8988T (cell line): ENCODE results near the gene REN.

ENCODE experiments used
- DNase-seq: peaks from one replicate; pipeline ENCODE4 v3.0.0; 2011

Gene REN

DNA sequence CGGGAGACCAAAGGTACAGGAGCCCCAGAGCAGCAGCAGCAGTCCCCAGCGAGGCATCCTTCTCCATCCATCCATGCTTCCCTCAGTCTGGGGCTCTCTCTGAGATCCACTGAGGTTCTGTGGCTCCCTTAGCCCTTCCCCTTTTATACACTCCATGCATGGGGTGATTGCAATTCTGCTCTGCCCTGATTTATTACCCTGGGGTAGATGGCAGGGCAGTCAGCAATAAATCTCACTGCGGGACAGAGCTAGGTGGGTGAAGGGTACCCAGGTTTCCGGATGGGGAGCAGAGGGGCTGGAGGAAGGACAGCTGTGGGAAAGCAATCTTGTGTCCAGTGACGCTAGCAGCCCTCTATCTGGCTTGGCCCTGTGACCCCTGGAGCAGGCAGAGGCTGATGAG is at the start of gene REN:
Gene REN, minus strand, starts transcription at position 119 of the 400 bp plus-strand sequence. Its CDS starts 44 bp downstream, at position 75.
- no peak for DNase-seq

DNA sequence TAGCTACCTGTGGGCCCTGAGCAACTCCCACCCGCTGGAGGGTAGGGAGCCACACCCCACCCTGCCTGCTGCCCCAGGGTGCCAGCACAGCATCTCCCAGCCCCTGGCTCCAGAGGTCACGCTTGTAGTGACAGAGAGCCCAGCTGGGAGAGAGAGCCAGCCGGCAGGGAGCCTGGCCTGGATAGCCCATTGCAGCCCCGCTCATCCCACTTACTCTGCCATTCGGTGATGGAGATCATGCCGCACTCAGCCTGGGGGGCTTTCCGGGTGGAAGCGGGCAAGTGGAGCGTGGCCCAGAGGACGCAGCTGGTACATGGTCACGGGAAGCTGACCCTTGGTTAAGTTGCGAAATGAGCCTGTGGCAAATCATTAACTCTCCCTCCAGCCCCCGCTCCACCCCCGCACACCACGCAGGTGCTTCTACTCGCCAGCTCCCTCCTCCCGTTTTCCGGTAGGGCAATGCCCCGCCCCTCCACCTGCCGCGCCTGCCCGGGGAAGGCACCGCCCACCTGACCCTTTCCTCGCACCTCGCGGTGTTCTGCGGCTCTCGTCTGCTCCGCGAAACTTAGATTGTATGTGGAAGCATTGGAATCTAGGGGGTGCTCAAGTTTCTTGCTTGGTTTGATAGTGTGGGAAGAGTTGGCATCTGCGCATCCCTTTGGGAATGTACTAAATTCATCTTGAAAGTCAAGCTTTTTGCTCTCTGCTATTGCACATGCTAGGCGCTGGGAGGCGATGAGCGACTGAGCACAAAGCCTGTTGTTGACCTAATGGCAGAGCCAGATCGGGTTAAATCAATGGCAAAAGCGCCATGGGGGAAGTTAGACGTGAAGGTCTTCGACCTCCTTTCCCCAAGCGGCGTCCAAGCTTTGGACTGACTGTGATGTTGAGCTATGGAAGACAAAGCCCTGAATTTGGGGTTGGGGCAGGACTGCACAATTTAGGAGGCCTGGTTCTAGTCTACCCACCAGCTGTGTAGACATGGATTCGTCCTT is 47.8 kb upstream of the REN start, which contains the start of gene GOLT1A:
Gene GOLT1A, minus strand, starts transcription at position 321 of the 995 bp plus-strand sequence. Its CDS starts 82 bp downstream, at position 239.
- DNase-seq = peak; percentile 55

DNA sequence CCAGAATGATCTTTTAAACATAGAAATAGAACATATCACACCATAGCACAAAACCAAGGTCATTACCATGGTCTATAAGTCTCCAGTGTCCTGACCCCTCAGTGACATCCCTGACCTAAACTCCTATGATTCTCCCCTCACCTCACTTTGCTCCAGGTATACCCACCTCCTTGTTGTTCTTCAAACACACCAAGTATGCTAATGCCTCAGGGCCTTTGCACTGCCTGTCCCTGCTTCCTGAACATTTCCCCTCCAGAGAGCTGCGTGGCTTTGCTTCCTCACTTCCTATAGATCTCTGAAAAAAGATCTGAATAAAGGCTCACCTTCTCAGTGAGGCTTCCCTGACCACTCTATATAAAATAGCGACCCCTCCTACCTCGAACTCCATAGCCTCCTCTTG is 46.6 kb upstream of the REN start:
- DNase-seq = no peak

DNA sequence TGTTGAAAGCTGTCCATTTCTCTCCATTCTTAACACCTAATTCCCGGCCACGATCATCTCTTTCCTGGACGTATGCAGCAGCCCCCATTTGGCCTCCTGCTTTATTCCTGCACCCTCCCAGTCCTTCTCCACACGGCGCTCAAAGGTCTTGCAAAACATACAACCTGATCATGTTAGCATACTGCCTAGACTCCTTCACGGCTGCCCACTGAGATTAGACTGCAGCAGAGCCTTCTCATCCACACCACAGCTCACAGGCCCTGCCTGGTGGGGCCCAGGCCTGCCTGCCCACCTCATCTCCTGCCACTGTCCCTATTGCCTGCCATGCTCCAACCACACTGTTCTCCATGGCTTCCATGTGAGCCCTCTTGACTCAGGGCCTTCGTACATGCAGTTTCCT is 44.9 kb upstream of the REN start:
- DNase-seq = no peak

DNA sequence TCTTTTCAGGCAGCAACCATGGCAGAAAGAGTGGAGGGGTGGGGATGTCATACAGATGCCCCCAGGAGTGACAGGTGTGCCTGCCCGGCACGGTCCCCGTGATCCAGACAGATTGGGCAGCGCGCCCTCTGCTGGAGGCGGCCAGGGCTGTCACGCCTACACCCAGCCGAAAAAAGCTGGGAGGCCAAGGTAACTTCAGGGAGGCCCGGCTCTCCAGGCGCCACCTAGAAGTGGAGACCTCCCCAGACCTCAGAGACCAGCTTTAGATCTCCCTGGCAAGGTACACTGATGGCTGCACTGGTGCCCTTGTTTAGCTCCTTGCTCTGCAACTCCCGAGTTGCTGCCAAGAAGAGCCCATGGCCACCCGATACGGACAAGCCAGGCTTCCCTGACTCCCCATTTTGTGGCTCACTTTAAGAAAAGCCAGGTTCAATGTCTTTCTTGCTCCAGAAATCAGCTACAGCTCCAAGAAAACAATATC is 41.0 kb upstream of the REN start:
- peak; percentile 70 for DNase-seq

DNA sequence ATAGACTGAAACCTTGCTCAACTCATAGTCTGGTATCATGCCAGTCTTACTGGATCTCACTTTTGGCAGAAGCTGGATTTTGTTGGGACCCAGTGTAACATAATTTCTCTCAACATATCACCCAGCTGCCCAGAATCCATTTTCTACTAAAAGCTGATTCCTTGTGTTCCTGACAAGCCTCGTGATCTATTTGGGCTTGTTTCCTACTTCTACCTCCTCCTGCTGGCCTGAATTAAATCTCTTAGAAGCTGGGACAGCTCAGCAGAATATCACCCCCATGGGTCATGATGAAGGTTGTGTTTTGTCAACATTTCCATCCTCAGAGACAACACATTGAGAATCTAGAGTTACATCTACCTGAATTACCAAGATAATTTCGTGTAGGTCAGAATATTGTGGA is 40.0 kb upstream of the REN start:
- no peak for DNase-seq

DNA sequence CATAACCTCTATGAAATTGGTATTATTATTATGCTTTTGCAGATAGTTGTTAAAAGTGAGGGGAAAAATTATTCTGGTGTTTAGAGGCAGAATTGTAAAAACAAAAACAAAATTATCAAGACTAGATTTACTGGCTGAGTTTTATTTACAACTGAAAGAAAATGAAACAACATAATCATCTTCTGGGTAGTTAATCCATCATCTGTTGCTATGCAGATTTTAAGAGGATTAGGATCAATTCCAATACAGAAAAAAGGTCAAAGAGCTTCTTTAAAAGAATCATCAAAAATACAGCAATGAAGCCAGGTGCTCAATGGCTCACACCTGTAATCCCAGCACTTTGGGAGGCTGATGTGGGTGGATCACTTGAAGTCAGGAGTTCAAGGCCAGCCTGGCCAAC is 39.3 kb upstream of the REN start:
- DNase-seq = no peak

DNA sequence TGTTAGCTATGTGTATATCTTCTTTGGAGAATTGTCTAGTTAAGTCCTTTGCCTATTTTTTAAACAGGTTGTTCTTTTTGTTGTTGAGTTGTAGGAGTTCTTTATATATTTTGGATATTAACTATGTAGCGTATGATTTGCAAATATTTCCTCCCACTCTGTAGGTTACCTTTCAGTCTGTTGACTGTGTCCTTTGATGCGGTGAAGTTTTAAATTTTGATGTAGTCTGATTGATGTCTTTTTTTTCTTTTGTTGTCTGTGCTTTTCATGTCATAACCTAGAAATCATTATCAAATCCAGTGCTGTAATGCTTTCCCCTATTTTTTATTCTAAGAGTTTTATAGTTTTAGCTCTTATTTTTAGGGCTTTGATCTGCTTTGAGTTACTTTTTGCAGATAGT is 38.8 kb upstream of the REN start:
- DNase-seq = no peak

DNA sequence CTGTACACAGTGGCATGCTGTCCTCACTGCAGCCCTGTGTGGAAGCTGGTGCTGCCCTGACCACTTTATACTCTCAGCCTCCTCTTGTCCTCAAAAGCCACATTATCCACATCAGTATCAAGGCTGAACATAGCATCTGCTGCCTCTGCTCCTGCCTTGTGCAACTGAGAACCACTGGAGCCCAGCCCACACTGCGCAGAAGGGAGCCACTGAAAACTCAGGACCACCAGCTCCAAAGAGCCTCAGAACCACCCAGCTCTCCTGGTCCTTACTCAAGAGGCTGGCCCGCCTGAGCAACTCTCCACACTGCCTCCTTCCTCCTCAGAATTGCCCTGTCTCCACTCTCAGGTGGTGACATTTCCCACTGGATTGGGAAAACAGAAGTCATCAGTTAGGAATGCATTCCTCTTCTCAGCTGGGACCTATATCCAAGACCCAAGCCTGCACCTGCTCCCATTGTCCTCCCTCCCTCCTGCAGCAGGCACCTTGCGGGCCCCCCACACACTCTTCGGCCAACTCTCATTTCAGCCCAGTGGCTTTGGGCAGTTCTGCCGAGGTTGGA is 37.1 kb upstream of the REN start:
- DNase-seq = peak; percentile 68

DNA sequence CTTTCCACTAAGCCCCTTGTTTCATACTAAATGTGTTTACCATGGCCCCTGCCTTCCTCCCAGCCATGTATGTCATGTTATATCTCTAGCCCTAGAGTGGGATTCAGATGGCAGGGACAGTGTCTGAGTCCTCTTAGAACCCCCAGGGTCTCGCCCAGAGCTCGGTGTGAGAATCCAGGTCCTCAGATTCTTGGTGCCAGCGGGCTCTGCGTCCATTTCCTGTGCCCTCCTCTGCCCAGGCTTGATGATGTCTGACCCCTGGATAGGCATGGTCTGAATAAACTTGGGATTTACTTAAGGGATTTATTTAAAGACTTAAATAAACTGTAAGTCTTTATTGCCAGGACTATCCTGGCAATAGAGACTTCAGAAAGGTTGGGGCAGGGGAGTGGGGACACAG is 36.3 kb upstream of the REN start:
- DNase-seq = no peak

DNA sequence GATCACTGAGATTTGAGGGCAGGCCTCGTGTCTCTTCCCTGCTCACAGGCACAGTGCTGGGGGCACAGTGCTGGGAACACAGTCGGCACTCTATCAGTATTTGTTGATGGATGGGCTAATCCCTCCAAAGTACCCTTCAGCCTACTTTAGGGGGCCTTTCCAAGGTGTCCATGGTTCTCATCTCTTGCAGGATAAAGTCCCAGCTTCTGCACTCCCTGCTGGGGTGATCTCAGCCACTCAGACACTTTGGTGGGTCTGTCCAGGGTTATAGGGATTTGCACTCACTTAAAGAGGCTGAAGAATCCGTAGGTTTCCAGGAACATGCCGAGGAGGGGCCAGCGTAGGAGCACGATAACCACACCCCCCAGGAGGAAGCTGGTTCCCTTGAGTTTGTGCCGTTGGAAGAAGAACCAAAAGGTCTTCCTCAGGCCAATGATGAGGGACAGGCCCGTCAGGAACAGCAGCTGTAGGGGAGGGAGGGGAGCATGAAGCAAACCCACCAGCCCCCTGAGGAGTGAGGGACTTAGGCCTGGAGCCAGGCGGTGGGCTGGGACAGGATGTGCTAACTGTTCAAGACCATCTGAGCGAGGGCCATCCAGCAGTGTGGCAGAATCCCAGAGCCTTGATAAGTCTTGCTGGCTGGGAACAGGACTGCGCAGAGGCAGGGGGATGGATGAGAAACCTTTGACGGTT is 35.4 kb upstream of the REN start:
- DNase-seq = no peak

DNA sequence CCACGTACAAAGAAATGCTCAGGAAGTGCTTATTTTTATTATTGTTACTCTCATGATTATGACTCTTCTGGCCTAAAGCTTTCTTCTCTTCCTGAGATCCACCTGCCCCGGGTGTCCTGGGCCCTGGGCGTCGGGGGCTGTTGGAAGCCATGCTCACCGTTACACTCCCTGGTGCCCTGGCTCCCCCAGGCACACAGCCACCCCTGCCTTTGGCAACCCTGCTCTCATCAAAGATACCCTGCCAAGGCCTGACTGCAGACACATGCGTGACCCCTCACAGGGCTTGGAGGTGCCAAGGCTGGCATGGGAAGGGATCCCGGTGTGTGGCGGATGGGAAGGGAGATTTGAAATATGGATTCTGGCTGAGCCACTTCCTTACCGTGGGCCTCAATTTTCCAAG is 33.4 kb upstream of the REN start:
- no peak for DNase-seq

DNA sequence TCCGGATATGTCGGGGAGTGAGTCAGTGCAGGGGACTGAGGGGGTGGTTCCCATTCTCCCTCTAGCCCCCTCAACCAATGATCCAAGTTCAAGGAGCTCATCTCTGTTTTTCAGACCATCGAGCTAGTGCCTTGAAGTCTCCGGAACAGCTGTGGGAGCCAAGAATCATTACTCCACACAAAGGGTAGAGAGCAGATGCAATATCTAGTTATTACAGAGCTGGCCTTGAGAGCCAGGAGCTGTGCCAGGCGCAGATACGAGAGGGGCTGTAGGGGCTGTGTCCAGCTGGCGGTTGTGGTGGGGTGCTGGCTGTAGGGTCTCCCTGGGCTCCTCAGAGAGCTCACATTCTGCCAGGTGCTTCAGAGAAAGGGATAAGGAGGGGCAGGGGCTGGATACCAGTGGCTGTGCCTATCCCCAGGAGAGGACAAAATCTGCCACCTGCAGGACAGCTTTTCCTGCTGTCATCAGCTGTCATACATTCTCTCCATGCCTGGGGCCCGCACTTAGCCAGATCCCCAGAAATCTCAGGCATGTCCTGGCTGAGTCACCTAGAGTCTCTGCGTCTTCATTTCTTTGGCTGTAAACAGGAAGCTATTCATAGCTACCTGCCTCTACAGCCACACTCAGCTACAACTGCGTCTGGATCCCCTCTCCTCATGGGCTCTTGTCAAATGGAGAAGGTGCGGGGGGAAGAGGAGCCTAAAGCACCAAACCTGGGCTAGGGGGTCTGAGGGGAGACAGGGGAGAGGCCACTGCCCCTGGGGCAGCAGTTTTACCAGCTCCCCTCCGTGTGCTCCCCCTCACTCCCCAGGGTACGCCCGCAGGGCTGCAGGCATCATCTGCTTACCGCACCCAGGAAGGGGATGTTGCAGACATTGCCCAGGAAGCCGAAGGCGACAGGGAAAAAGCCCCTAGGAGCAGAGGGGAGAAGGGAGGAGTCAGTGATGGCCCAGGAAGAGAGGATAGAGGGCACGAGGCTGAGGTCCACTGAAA is 32.5 kb upstream of the REN start:
- peak; percentile 77 for DNase-seq

DNA sequence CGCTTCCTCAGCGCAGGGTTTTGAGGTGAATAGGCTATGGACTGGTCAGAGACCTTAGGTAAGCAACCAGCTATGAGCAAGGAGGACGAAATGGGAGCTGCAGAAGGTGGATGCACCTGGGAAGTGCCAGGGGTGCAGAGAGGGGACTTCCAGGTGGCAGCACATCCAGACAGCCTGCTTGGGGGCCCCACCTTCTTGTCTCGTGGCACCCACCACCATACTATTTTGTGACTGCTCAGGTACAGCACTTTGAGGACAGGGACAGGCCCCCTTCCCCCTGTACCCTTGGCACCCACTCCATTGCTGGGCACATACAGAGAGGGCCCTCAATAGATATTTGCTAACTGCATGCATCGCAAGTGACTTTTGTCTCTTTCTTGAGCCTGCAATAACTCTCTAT is 30.9 kb upstream of the REN start:
- DNase-seq = no peak

DNA sequence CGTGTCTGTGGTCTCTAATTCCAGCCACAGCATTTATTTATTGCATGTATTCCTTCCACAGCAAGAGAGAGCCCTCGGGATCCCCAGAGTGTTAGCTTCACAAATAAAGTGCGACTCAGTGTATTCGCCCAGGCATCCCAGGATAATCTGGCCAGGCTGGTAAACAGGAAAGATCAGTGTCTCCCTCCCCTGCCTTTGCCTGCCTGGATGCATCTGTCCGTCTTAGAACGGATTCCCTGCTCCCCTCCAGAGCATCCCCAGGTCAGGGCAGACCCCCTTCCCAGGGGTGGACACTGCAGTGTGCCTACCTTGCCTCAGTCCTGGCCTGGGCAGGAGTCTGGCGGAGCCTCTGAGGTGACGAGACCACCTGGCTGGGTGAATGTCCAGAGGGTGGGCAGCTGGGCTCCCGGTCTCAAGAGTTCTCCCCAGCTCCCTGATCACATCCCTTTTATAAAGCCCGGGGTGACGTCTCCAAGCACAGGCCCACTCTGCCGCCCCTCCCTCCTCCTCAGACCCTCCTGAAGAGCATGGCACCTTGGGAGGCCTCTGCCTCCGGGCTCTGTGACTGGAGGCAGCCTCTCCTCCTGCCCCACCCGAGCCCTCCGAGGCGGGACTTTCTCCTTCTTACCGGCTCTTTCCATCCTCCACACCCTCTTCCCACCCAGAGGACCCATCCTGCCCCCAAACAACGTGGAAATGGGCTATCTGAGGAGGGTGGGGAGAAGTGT is 30.1 kb upstream of the REN start, which contains the start of gene KISS1:
Gene KISS1, minus strand, starts transcription at position 424 of the 728 bp plus-strand sequence. CDS start 3,615 bp downstream, outside the sequence.
- no peak for DNase-seq

DNA sequence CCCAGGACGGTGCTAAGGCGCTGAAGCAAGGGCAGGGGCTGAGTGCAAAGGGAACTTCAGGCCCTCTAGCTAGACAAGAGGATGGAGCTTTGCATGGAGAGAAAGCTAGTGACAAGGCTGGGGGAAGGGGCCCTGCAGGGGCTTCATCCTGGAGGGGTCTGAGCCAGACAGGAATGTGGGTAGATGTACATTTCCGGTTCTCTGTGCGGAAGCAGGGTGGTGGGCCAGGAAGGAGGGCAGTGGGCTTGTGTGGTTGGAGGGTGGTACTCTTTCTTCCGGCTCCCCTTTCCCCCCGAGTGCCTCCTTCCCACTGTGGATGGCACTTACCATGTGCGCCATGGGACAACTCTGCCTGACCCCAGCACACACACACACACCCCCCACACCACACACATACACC is 28.6 kb upstream of the REN start:
- no peak for DNase-seq

DNA sequence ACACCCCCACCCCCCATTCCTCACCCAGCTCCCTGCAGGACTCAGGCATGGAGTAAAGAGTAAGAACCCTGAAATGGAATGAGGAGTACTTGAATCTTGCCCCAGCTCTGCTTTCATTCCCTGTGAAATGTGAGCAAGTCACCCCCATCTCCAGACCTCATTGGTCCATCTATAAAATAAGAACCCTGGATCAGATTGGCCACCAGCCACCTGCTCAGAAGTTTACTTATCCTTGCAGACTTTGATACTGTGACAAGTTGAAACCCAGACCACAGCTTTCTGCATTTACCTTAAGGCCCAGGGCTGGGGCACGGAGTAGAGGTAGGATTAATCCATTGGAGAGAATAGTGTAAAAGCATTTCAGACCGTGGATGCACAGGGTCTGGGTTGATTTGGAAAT is 27.9 kb upstream of the REN start:
- no peak for DNase-seq

DNA sequence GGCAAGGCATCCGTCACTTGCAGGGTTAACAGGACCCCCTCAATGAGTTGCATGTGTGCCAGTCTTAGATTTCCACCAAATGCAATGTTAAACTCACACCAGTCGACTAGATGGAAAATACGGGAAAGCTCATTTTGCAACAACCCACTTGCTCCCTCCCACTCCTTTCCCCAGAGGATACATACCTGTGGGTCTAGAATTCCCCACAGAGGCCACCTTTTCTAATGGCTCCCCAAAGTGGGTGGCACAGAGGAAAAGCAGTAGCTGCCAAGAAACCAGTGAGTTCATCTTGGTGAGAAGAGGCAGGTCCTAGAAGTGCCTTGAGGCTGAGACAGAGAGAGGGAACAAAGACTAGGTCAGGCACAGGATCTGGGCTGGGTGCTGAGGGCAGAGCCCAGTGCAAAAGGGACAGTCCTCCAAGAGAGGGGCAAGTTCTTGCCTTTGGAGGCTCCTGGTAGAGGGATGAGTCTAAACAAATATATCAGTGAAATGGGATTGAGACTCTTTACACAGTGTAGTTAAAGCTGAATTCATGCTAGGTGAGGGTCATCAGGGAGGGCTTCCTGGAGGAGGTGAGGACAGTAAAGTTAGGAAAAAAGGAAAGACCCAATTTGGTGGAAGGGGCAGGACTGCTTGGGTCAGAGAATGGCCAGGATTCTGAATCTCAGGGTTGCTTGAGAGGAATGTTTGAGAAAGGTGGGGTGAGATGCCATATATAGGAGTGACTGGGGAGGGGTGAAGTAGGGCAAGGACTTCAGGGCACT is 26.6 kb upstream of the REN start:
- no peak for DNase-seq

DNA sequence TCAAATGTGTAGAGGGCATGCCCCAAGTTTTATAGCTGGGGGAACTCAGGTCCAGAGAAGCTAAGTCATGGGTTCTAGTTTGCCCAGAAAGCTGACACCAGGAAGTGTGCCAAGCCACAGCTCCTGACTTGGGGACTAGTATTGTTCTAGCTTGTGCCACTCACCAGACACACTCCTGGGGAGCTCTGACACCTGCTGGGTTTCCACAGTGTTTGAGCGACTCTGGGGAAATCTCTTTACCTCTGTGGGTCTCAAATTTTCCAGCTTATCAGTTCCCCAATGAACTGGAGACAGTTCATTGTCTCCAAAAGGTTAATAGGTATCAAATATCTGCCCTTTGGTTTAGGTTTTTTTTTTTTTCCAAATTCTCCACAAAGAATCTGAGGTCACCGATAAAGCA is 25.9 kb upstream of the REN start:
- DNase-seq = no peak

DNA sequence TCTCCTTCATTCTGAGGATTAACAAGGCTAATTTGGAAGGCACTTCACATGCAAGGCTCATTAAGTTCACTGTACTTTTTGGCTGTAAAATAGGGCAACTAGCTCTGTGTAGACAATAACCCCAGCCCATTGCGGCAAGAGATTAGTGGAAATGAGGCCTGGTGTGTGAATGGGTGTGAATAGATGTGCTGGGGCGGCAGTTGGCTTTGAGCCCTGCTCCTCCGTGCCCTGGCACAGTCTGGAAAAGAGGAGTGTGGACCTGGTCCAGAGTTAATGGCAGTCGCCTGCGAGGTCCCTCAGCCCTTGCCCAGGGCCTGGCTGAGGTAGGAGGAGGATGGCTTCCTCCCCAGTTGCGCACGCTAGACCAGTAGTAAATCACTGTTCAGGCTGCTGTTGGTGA is 25.3 kb upstream of the REN start:
- no peak for DNase-seq
